Vagina (tissue), 2 donors: ENCODE results near the gene CIB2. TPM values are rescaled to one million over a fixed set of nuclear protein-coding genes. Genes with fewer than 3 reads are reported as not detected.
A peak's percentile ranks its signal among the peaks of the same experiment; 100 is the strongest.

ENCODE experiments used
- DNase-seq, 2 donors: peaks; one replicate each; pipeline ENCODE4 v3.0.0-alpha.2; 2017; ENCODE audit errors: extremely low spot score in 2 of 2
- H3K27ac ChIP-seq: fragments of 200-600 bp; sonication (generic); one replicate; pipeline ENCODE4 v1.5.1; 2019
- H3K27me3 ChIP-seq: fragments of 200-600 bp; sonication (generic); one replicate; pipeline ENCODE4 v1.5.1; 2019
- H3K36me3 ChIP-seq, 2 donors: fragments of 200-600 bp; sonication (generic); one replicate each; pipeline ENCODE4 v1.5.1; 2017 to 2019
- H3K4me1 ChIP-seq: fragments of 200-600 bp; sonication (generic); one replicate; pipeline ENCODE4 v1.5.1; 2019
- H3K4me3 ChIP-seq, 2 donors: fragments of 200-600 bp; sonication (generic); 1 replicate in 1 of 2; 2 replicates in 1 of 2; pipeline ENCODE4 v1.5.1; 2016 to 2019
- H3K9me3 ChIP-seq: fragments of 200-600 bp; sonication (generic); one replicate; pipeline ENCODE4 v1.5.1; 2019
- POLR2A ChIP-seq, 2 donors: fragments of 450-650 bp; IDR thresholded peaks; one replicate each; pipeline ENCODE4 v1.6.1; 2017; ENCODE audit warnings: antibody characterized with exemption in 2 of 2, mild to moderate bottlenecking in 2 of 2, moderate library complexity in 2 of 2
- POLR2AphosphoS5 ChIP-seq, 2 donors: sonication (generic); formaldehyde crosslinking; IDR thresholded peaks; one replicate each; pipeline ENCODE4 v1.9.0; 2017; ENCODE audit warnings: antibody characterized with exemption in 2 of 2, mild to moderate bottlenecking in 2 of 2, low read depth in 1 of 2; ENCODE audit not compliant: insufficient read depth in 1 of 2
- intact Hi-C: fragments of 100-400 bp; cut with DNase I; formaldehyde crosslinking; loops from one replicate; pipeline ENCODE4 v1.15.1; 2023
- total RNA-seq: library from RNA; depleted of rRNA; stranded (reverse); fragments of >200 nt; gene quantifications from one replicate; pipeline ENCODE4 v1.2.3, GENCODE V29; 2016
- TF ChIP-seq, protein P1 (sequence below), 3 experiments: fragments of 450-650 bp in 2 of 3; fragments of 200-600 bp in 1 of 3; sonication (generic) in 1 of 3; IDR thresholded peaks; one replicate each; pipeline ENCODE4 v1.5.1; 2017 to 2019; ENCODE audit warnings: antibody characterized with exemption in 3 of 3, mild to moderate bottlenecking in 2 of 3, moderate library complexity in 2 of 3

CIB2 gene
- total RNA-seq, 1 donor from 2014 or later: 13.0 TPM

GRCh38 chr15:78082743-78083110 is 48.5 kb downstream of the CIB2 start:
- intact Hi-C loops: no loop called here
- Histone ChIP-seq H3K36me3 (no peaks in the 10 kb centered on the region), H3K4me1 (no peaks in the 10 kb centered on the region), H3K4me3 (no peak overlapping the region), H3K9me3 (no peaks in the 10 kb centered on the region), H3K27ac (no peak overlapping the region), H3K27me3 (no peaks in the 10 kb centered on the region)
- no peak for DNase-seq
- TF ChIP-seq, protein P1, sequence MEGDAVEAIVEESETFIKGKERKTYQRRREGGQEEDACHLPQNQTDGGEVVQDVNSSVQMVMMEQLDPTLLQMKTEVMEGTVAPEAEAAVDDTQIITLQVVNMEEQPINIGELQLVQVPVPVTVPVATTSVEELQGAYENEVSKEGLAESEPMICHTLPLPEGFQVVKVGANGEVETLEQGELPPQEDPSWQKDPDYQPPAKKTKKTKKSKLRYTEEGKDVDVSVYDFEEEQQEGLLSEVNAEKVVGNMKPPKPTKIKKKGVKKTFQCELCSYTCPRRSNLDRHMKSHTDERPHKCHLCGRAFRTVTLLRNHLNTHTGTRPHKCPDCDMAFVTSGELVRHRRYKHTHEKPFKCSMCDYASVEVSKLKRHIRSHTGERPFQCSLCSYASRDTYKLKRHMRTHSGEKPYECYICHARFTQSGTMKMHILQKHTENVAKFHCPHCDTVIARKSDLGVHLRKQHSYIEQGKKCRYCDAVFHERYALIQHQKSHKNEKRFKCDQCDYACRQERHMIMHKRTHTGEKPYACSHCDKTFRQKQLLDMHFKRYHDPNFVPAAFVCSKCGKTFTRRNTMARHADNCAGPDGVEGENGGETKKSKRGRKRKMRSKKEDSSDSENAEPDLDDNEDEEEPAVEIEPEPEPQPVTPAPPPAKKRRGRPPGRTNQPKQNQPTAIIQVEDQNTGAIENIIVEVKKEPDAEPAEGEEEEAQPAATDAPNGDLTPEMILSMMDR (IDR thresholded peaks at IDR 0.05): no peak
- TF ChIP-seq POLR2A (IDR thresholded peaks at IDR 0.05) (no peak), POLR2AphosphoS5 (IDR thresholded peaks at IDR 0.05; ENCODE audit: insufficient read depth in 1 of 2, low read depth in 1 of 2) (no peak)

GRCh38 chr15:78082106-78082742 is 49.0 kb downstream of the CIB2 start:
- Histone ChIP-seq H3K4me1 (no peaks in the 10 kb centered on the region), H3K27ac (no peak overlapping the region), H3K4me3 (no peak overlapping the region), H3K36me3 (no peaks in the 10 kb centered on the region), H3K9me3 (no peaks in the 10 kb centered on the region), H3K27me3 (no peaks in the 10 kb centered on the region)
- TF ChIP-seq POLR2A (IDR thresholded peaks at IDR 0.05) (no peak), POLR2AphosphoS5 (IDR thresholded peaks at IDR 0.05; ENCODE audit: insufficient read depth in 1 of 2, low read depth in 1 of 2) (no peak)
- TF ChIP-seq, protein P1 (IDR thresholded peaks at IDR 0.05): no peak
- intact Hi-C loops: no loop called here
- no peak for DNase-seq

- Histone ChIP-seq H3K4me3 (no peak overlapping the region), H3K36me3 (no peaks in the 10 kb centered on the region), H3K9me3 (no peaks in the 10 kb centered on the region), H3K27ac (no peak overlapping the region), H3K27me3 (no peaks in the 10 kb centered on the region), H3K4me1 (peaks cover 17% of the 10 kb centered on the region)
- TF ChIP-seq POLR2AphosphoS5 (IDR thresholded peaks at IDR 0.05; ENCODE audit: insufficient read depth in 1 of 2, low read depth in 1 of 2) (no peak), POLR2A (IDR thresholded peaks at IDR 0.05) (no peak)
- TF ChIP-seq, protein P1 (IDR thresholded peaks at IDR 0.05): no peak
- no peak for DNase-seq
- intact Hi-C loops: no loop called here
Observed at GRCh38 chr15:78080088-78080460, 51.2 kb downstream of the CIB2 start.

DNA sequence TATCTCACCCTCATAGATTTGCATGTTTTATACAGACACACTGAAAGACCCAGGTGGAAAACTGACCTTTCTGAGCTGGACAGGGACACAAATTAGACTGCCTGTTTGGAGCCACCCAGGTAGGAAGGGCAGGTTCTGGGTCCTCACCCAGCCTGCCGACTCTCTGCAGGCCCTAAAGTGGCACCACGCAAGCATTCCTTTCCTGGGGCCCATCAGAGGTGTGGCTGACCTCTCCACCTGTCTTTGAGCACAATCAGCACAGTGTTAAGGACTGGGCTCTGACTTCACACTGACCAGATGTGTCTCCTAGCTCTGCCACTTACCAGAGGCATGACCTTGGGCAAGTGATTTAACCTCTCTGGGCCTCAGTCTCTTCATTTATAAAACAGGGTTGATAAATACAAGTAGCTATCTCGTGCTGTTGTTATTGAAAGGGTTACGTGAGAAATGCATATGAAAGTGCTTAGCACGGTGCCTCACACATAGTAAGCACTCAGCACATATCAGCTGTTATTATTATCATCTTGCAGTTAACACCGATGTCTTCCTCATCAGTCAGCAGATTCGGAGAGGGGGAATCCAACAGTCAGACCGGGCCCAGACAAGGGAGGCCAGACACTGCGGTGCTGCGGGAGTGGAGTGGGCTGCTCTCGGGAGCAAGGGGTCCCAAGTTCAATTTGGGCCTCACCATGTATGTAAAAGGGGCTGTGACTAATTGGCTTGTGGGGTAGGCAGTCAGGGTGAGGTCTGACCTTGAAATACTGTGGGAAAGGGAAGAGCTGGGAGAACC is 51.8 kb downstream of the CIB2 start:
- H3K4me3 ChIP-seq: no peak overlapping the region
- no peaks in the 10 kb centered on the region for H3K9me3 ChIP-seq
- intact Hi-C loops: loop anchor here (10.0 kb wide), 1 partner anchor 75 kb away; no protein-coding TSS in a partner anchor
- TF ChIP-seq POLR2AphosphoS5 (IDR thresholded peaks at IDR 0.05; ENCODE audit: insufficient read depth in 1 of 2, low read depth in 1 of 2) (no peak), POLR2A (IDR thresholded peaks at IDR 0.05) (no peak)
- TF ChIP-seq, protein P1 (IDR thresholded peaks at IDR 0.05): no peak
- H3K27ac ChIP-seq: no peak overlapping the region
- H3K4me1 ChIP-seq: peaks cover 22% of the 10 kb centered on the region
- no peaks in the 10 kb centered on the region for H3K27me3 ChIP-seq
- H3K36me3 ChIP-seq: no peaks in the 10 kb centered on the region
- no peak for DNase-seq

DNA sequence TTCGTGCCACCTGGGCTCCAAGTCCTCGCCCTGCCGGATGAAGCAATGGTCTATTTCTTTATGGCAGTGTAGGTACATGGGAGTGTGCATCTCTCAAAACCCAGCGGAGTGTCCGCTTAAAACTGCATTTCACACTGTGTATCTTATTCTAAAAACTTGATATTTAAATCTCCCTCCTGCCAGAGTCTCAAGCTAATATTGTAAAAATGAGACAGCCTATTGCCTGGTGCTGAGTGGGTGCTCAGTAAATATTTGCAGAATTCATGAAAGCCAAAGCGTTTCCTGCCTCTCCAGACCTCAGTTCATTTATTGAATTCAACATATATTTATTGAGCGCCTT is 53.4 kb downstream of the CIB2 start:
- Histone ChIP-seq H3K4me3 (peak overlapping the region; percentile 93 to 96), H3K27ac (peak overlapping the region; percentile 67), H3K27me3 (no peaks in the 10 kb centered on the region), H3K36me3 (no peaks in the 10 kb centered on the region), H3K4me1 (peaks cover 38% of the 10 kb centered on the region), H3K9me3 (no peaks in the 10 kb centered on the region)
- TF ChIP-seq, protein P1 (IDR thresholded peaks at IDR 0.05): no peak
- TF ChIP-seq POLR2AphosphoS5 (IDR thresholded peaks at IDR 0.05; ENCODE audit: insufficient read depth in 1 of 2, low read depth in 1 of 2): no peak
- no peak for TF ChIP-seq POLR2A (IDR thresholded peaks at IDR 0.05)
- no peak for DNase-seq
- intact Hi-C loops: loop anchor here (10.0 kb wide), 1 partner anchor 73 kb away; no protein-coding TSS in a partner anchor
